ENCODE measurements around the gene NUDCD2.

The NUDCD2 gene

GRCh38 chr5:163459819-163460561 lies at the start of gene NUDCD2:
Gene NUDCD2, minus strand, starts transcription at chr5:163460102. Its CDS starts 52 bp downstream, at chr5:163460050.
- peak; percentile 98 for DNase-seq

GRCh38 chr5:163509291-163509951 lies 49.5 kb upstream of the NUDCD2 start:
- no peak for DNase-seq

- no peak for DNase-seq
These were observed 48.9 kb upstream of the NUDCD2 start for GRCh38 chr5:163508753-163509152.

GRCh38 chr5:163506726-163507125 lies 46.8 kb upstream of the NUDCD2 start:
- peak; percentile 50 for DNase-seq

GRCh38 chr5:163506095-163506457 lies 46.2 kb upstream of the NUDCD2 start:
- DNase-seq, result no peak

- peak; percentile 97 for DNase-seq
These were observed 45.6 kb upstream of the NUDCD2 start, which contains the start of gene MAT2B for GRCh38 chr5:163505368-163506094. Gene MAT2B, plus strand, starts transcription at chr5:163505619. Its CDS starts 68 bp downstream, at chr5:163505687.

GRCh38 chr5:163505049-163505367 lies 45.1 kb upstream of the NUDCD2 start:
- no peak for DNase-seq

- DNase-seq, result peak; percentile 49
These were observed 44.4 kb upstream of the NUDCD2 start for GRCh38 chr5:163504079-163504931.

- peak; percentile 63 for DNase-seq
These were observed 43.5 kb upstream of the NUDCD2 start for GRCh38 chr5:163503106-163504078.

- DNase-seq, result no peak
These were observed 42.6 kb upstream of the NUDCD2 start for GRCh38 chr5:163502521-163502920.

GRCh38 chr5:163498886-163499285 lies 39.0 kb upstream of the NUDCD2 start:
- DNase-seq, result no peak

- no peak for DNase-seq
These were observed 37.4 kb upstream of the NUDCD2 start for GRCh38 chr5:163497315-163497714.

GRCh38 chr5:163496286-163496685 lies 36.4 kb upstream of the NUDCD2 start:
- no peak for DNase-seq

- no peak for DNase-seq
These were observed 29.8 kb upstream of the NUDCD2 start for GRCh38 chr5:163489745-163490075.

- DNase-seq, result no peak
These were observed 29.3 kb upstream of the NUDCD2 start for GRCh38 chr5:163489055-163489744.

GRCh38 chr5:163478982-163479271 lies 19.0 kb upstream of the NUDCD2 start:
- no peak for DNase-seq

GRCh38 chr5:163478126-163478981 lies 18.5 kb upstream of the NUDCD2 start:
- DNase-seq, result no peak

- no peak for DNase-seq
These were observed 15.5 kb upstream of the NUDCD2 start for GRCh38 chr5:163475411-163475810.

GRCh38 chr5:163473635-163474243 lies 13.8 kb upstream of the NUDCD2 start:
- DNase-seq, result no peak

- DNase-seq, result no peak
These were observed 7.8 kb upstream of the NUDCD2 start for GRCh38 chr5:163467682-163468081.

Measured in activated CD4-positive, alpha-beta T cell treated with anti-CD3 and anti-CD28 coated beads, Interleukin-2, Interleukin-6, amounts not matched to agents 100 ng/mL and 50 ng/mL, durations not matched to agents 16 hours and 8 hours (primary cell).